Calu3 (cell line): ENCODE results near the gene TSC2. TPM values are rescaled to one million over a fixed set of nuclear protein-coding genes. Genes with fewer than 3 reads are reported as not detected.
"Not testable (repeated sequence)": the region's sequence is repeated elsewhere in the genome, so short reads cannot be mapped to it uniquely, and the experiment has no call there.

Experiments used
- BruUV-seq: library from RNA; stranded (reverse); fragments of 400-500 nt; replicated peaks from 2 replicates; lab custom pipeline; 2021; lab: Mats Ljungman, UMichigan
- CTCF ChIA-PET: fragments of 300-600 bp; sonication (Branson Sonifier 250); formaldehyde crosslinking; loops from one replicate; lab custom pipeline; 2022; ENCODE audit warnings: antibody characterized with exemption; lab: Charles Lee
- DNase-seq: peaks from one replicate; pipeline ENCODE4 v3.0.0; 2022
- H3K27ac Mint-ChIP-seq: one replicate; pipeline ENCODE4 v1.8.0; 2022; ENCODE audit warnings: mixed read lengths; ENCODE audit not compliant: unreplicated experiment
- H3K27me3 Mint-ChIP-seq: one replicate; pipeline ENCODE4 v1.8.0; 2022; ENCODE audit warnings: mixed read lengths; ENCODE audit not compliant: unreplicated experiment
- H3K36me3 Mint-ChIP-seq: one replicate; pipeline ENCODE4 v1.8.0; 2022; ENCODE audit warnings: mild to moderate bottlenecking, moderate library complexity, mixed read lengths; ENCODE audit not compliant: insufficient read depth, unreplicated experiment
- H3K4me1 Mint-ChIP-seq: one replicate; pipeline ENCODE4 v1.8.0; 2022; ENCODE audit warnings: mild to moderate bottlenecking, low read depth, mixed read lengths; ENCODE audit not compliant: unreplicated experiment
- H3K4me3 Mint-ChIP-seq: one replicate; pipeline ENCODE4 v1.8.0; 2022; ENCODE audit warnings: mild to moderate bottlenecking, low read depth, moderate library complexity, mixed read lengths; ENCODE audit not compliant: unreplicated experiment
- H3K9me3 Mint-ChIP-seq: one replicate; pipeline ENCODE4 v1.8.0; 2022; ENCODE audit warnings: low read depth, mixed read lengths; ENCODE audit not compliant: unreplicated experiment
- intact Hi-C: fragments of 100-400 bp; cut with micrococcal nuclease; formaldehyde crosslinking; loops from one replicate; pipeline ENCODE4 v1.10.0; 2022; ENCODE audit not compliant: unreplicated experiment
- total RNA-seq: library from RNA; stranded (reverse); gene quantifications from 2 replicates; pipeline ENCODE4 v1.2.3, GENCODE V29; 2022
- TF ChIP-seq, protein P1 (sequence below): fragments of 200-600 bp; IDR thresholded peaks from one replicate; pipeline ENCODE4 v1.8.0; 2022; ENCODE audit warnings: antibody characterized with exemption; ENCODE audit not compliant: unreplicated experiment

TSC2 gene
- total RNA-seq, 1 experiment from 2014 or later, result 170 TPM

DNA sequence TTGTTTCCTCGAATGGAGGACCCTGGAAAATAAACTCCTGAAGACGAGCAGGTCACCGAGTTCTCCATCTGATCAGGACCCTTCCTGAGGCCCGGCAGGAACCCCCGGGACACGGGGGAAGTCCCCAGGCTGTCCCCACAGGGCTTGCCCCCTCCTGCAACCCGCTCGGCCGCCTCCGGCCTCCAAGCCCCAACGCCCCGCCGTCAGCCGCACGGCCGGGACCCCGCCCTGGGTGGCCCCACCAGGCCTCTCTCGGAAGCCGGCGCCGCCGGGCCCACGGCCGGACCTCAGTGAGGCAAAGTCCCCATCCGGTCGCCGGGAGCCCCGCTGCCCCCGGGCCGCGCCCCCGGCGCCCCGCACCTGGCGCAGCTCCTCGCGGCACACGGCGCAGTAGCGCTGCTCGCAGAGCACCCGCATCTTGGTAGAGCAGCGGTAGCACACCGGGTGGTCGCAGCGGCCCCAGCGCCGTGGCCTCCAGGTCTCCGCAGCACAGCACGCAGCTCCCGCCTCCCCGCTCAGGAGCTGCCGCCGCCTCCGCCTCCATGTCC is 38.5 kb upstream of the TSC2 start:
- Mint-ChIP-seq H3K27ac (peak overlapping the region; percentile 40), H3K36me3 (peaks cover 44% of the 10 kb centered on the region), H3K9me3 (no peaks in the 10 kb centered on the region), H3K4me3 (peak overlapping the region; percentile 89), H3K27me3 (no peaks in the 10 kb centered on the region), H3K4me1 (peaks cover 38% of the 10 kb centered on the region)
- CTCF ChIA-PET, result interaction anchor here (1.2 to 1.6 kb wide), 3 partner anchors 13 to 139 kb away, joined by 3 to 4 read pairs (median 4); partner anchors contain the start of genes RAB26 and RPS2
- intact Hi-C loops, result no loop called here
- TF ChIP-seq, protein P1, sequence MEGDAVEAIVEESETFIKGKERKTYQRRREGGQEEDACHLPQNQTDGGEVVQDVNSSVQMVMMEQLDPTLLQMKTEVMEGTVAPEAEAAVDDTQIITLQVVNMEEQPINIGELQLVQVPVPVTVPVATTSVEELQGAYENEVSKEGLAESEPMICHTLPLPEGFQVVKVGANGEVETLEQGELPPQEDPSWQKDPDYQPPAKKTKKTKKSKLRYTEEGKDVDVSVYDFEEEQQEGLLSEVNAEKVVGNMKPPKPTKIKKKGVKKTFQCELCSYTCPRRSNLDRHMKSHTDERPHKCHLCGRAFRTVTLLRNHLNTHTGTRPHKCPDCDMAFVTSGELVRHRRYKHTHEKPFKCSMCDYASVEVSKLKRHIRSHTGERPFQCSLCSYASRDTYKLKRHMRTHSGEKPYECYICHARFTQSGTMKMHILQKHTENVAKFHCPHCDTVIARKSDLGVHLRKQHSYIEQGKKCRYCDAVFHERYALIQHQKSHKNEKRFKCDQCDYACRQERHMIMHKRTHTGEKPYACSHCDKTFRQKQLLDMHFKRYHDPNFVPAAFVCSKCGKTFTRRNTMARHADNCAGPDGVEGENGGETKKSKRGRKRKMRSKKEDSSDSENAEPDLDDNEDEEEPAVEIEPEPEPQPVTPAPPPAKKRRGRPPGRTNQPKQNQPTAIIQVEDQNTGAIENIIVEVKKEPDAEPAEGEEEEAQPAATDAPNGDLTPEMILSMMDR, result no peak
- BruUV-seq, result no TSS peak
- DNase-seq, result peak; percentile 37

DNA sequence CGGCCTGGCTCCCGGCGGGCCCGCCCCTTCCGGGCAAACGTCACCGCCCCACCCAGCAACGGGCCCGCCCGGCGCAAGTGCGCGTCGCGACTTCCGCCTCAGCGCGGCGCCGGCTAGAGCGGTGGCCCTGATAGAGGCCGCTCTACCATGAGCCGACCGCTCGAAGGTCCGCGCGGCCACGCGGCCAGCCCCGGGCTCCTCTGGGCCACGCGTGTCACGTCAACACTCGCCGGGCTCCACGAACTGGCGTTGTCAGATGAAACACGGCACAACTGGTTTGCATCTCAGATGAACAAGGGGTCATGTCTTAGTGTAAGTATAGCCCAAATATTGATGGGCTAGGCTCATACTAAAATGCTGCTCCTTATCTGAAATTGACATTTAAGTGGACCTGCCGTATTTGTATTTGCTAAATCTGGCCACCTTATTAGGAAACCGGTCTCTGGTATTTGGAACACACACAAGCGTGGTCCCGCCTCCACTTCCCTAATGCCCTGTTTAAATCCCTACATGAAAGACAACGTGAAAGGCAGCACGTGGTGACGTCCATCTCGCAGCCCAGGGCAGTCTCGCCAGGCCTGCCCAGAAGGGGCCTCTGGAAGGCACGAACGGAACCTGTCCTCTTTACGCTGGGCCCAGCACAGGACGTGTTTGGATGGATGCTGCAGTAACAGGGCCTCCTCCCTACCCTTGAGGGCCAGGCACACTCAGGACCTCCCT is 37.8 kb upstream of the TSC2 start, which contains the start of gene ZNF598:
Gene ZNF598 (minus strand): TSS at position 31 of the 720 bp plus-strand sequence.
- peaks cover 35% of the 10 kb centered on the region for H3K4me1 Mint-ChIP-seq
- peaks cover 41% of the 10 kb centered on the region for H3K36me3 Mint-ChIP-seq
- H3K9me3 Mint-ChIP-seq, result no peaks in the 10 kb centered on the region
- intact Hi-C loops, result no loop called here
- peak; percentile 93 for DNase-seq
- CTCF ChIA-PET, result no interaction called here
- TF ChIP-seq, protein P1, result no peak
- H3K4me3 Mint-ChIP-seq, result peak within 1 kb of the TSS; percentile 89
- H3K27me3 Mint-ChIP-seq, result no peaks in the 10 kb centered on the region
- TSS peak; percentile 97 for BruUV-seq
- H3K27ac Mint-ChIP-seq, result peak within 1 kb of the TSS; percentile 93

DNA sequence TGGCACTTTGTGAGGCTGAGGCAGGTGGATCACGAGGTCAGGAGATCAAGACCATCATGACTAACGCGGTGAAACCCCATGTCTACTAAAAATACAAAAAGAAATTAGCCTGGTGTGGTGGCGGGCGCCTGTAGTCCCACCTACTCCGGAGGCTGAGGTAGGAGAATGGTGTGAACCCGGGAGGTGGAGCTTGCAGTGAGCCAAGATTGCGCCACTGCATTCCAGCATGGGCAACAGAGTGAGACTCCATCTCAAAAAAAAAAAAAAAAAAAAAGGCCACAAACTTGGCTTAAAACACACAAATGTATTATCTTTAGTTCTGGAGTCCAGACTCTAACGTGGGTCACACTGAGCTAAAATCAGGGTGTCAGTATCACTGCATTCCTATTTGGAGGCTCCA is 36.1 kb upstream of the TSC2 start:
- H3K36me3 Mint-ChIP-seq, result peaks cover 33% of the 10 kb centered on the region
- peaks cover 20% of the 10 kb centered on the region for H3K4me1 Mint-ChIP-seq
- DNase-seq, H3K27me3 Mint-ChIP-seq, H3K27ac Mint-ChIP-seq, BruUV-seq, H3K4me3 Mint-ChIP-seq, intact Hi-C loops, H3K9me3 Mint-ChIP-seq: not testable (repeated sequence)
- CTCF ChIA-PET, result interaction anchor here (0.6 kb wide), 1 partner anchor 192 kb away, joined by 5 read pairs; no protein-coding TSS in a partner anchor

DNA sequence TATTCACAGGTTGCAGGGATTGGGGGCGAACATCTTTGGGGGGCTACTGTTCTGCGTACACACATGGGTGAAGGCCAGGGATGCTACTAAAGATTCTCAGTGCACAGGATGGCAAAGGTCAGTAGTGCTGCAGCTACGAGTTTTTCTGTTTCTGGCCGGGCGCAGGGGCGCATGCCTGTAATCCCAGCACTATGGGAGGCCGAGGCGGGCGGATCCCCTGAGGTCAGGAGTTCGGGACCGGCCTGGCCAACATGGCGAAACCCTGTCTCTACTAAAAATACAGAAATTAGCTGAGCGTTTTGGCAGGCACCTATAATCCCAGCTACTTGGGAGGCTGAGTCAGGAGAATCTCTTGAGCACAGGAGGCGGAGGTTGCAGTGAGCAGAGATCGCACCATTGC is 34.3 kb upstream of the TSC2 start:
- Mint-ChIP-seq H3K27me3 (peaks cover 12% of the 10 kb centered on the region), H3K4me3 (no peak overlapping the region), H3K4me1 (peaks cover 3% of the 10 kb centered on the region), H3K27ac (no peak overlapping the region), H3K9me3 (no peaks in the 10 kb centered on the region), H3K36me3 (peaks cover 20% of the 10 kb centered on the region)
- TF ChIP-seq, protein P1, result no peak
- CTCF ChIA-PET, result interaction anchor here (0.6 kb wide), 2 partner anchors 301 to 509 kb away, joined by 5 to 7 read pairs; no protein-coding TSS in a partner anchor
- BruUV-seq, result no TSS peak
- no peak for DNase-seq
- intact Hi-C loops, result no loop called here
